Hindlimb muscle (tissue), 1 donor: ENCODE results near the gene MUSK. TPM values are rescaled to one million over a fixed set of nuclear protein-coding genes. Genes with fewer than 3 reads are reported as not detected.

Source experiments
- polyA plus RNA-seq: library from polyadenylated mRNA; unstranded; fragments of 120-200 nt; gene quantifications from one replicate; pipeline ENCODE4 v1.2.1, GENCODE V29; 2013; ENCODE audit not compliant: insufficient read length

MUSK gene
- polyA plus RNA-seq, 1 donor = 10.2 TPM

Other genes with a start within 250 kb of the MUSK start
- 20.6 TPM for gene SVEP1, start 89.0 kb upstream of the MUSK start, polyA plus RNA-seq